T-helper 1 cell treated with Interleukin-12 subunit alpha and Interleukin-12 subunit beta and Interleukin-4 antibody, amounts not matched to agents 30 ng/mL and 1 ng/mL, for 36 hours (primary cell): ENCODE data around the gene CNPY2. TPM values are rescaled to one million over a fixed set of nuclear protein-coding genes. Genes with fewer than 3 reads are reported as not detected.
"Not testable (repeated sequence)": the region's sequence is repeated elsewhere in the genome, so short reads cannot be mapped to it uniquely, and the experiment has no call there.

Source experiments
- intact Hi-C: fragments of 100-400 bp; cut with micrococcal nuclease; formaldehyde crosslinking; loops from one replicate; pipeline ENCODE4 v1.15.1; 2024
- total RNA-seq: library from RNA; stranded (reverse); gene quantifications from 2 replicates; pipeline ENCODE4 v1.2.3, GENCODE V29; 2022

The CNPY2 gene
- total RNA-seq, 1 donor from 2014 or later = 153 TPM

DNA sequence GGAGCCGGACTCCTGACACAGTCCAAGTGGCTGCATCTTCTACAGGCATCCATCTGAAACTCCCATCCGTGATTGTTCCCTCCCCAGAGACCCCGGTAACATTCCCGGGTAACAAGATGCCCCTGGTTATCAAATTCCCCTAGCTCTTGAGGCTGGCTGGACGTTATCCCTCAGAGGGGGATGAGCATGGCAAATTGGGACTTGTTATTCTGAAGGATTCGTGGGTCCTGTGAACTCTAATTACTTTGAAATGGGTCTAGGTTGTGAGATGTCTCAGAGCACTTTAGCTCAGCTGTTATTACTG lies 18.7 kb upstream of the CNPY2 start:
- intact Hi-C loops = loop anchor here (1.0 kb wide), 5 partner anchors 18 to 144 kb away; partner anchors contain the start of genes CS and SPRYD4

GRCh38 chr12:56333679-56334489 lies 18.1 kb upstream of the CNPY2 start, which contains the start of gene PAN2:
PAN2 (minus strand) TSS chr12:56334000; CDS start chr12:56333094, 906 bp downstream.
- intact Hi-C loops = loop anchor here (1.0 kb wide), 11 partner anchors 18 to 411 kb away; partner anchors contain the start of genes CS, NABP2, SPRYD4 and STAT2

GRCh38 chr12:56333197-56333678 lies 17.4 kb upstream of the CNPY2 start:
- intact Hi-C loops = loop anchor here (1.0 kb wide), 6 partner anchors 27 to 412 kb away; partner anchors contain the start of genes NABP2, STAT2, TIMELESS and ZC3H10

DNA sequence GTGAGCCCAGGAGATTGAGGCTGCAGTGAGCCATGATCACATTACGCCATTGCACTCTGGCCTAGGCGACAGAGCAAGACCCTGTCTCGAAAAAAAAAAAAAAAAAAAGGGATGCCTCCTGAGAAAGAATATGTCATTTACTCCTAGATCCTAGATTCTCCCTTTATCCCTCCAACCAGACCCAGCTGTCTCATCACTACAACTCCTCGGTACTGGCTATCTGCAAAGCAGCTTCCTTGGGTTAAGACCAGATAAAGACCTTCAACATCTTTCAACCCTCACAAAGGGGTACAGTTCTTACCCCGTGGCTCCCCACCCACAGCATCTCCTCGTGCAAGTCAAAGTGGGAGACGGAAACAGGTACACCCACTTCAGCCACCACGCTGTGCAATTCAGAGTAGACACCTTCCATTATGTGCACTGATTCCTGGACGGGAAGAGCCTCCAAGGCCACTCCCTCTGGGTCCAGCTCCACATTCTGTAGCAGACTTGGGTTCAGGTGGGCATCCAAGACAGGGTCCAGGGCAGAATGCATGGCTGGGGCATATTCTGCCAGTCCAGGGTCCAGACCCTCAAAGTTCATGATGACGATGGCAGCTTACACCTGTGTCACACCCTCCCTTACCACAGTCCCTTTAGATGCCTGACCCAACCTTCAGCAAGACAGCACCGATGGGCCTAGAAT lies 16.9 kb upstream of the CNPY2 start:
- intact Hi-C loops = loop anchor here (1.0 kb wide), 6 partner anchors 28 to 413 kb away; partner anchors contain the start of genes NABP2, STAT2, TIMELESS and ZC3H10

DNA sequence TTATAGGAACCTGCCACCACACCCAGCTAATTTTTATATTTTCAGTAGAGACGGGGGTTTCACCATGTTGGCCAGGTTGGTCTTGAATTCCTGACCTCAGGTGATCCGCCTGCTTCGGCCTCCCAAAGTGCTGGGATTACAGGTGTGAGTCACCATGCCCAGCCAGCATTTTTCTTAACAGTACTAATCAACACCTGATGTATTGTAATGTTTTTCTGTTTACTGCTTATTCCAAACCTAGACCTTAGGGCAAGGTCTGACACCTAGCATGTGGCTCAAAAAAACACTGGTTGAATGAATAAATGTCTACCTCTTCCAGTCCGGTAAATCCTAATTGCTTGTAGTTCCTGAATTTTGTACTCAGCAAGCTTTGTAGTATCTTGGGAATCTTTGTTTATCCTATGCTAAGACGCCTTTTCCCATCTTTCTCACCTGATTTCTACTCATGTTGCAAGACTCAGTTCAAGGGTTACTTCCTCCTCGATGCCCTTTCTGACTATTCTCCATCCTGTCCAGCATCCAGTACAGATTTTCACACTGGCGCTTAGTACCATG lies 15.2 kb upstream of the CNPY2 start:
- intact Hi-C loops = no loop called here

GRCh38 chr12:56326533-56326932 lies 10.7 kb upstream of the CNPY2 start:
- intact Hi-C loops = no loop called here

DNA sequence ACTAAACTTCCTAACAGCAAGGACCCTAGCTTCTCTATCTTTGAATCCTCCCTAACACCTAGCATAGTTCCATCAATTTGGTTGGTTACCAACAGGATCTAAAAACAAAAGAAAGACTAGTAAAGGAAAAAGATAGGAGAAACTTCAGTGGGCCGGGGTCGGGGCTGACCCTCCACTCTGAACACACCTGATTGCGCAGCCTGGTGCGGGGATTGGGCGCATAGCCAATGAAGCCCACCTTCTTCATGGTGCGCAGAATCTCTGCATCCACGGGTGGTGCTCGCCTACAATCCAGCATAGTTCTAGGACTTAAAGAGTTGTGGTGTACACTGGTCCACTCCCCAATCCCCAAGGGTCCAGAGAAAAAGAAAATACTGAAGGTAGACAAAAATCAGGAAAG lies 10.3 kb upstream of the CNPY2 start:
- intact Hi-C loops = no loop called here

GRCh38 chr12:56324206-56324605 lies 8.4 kb upstream of the CNPY2 start:
- intact Hi-C loops = no loop called here

DNA sequence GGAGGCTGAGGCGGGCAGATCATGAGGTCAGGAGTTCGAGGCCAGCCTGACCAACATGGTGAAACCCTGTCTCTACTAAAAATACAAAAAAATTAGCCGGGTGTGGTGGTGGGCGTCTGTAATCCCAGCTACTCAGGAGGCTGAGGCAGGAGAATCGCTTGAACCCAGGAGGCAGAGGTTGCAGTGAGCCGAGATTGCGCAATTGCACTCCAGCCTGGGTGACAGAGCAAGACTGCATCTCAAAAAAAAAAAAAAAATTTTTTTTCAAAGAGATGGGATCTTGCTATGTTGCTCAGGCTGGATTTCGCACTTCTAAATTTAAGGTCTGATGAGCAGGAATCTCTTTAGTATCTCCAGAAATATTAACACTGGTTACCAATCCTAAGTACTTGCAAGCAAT lies 5.8 kb upstream of the CNPY2 start:
- intact Hi-C loops = not testable (repeated sequence)

GRCh38 chr12:56321027-56321426 lies 5.2 kb upstream of the CNPY2 start:
- intact Hi-C loops = no loop called here

GRCh38 chr12:56317675-56318074 lies 1.9 kb upstream of the CNPY2 start:
- intact Hi-C loops = loop anchor here (5.0 kb wide), 1 partner anchor 310 kb away; no protein-coding TSS in a partner anchor

- intact Hi-C loops = loop anchor here (5.0 kb wide), 1 partner anchor 312 kb away; no protein-coding TSS in a partner anchor
Observed at GRCh38 chr12:56315249-56315621, 553 bp downstream of the CNPY2 start.

DNA sequence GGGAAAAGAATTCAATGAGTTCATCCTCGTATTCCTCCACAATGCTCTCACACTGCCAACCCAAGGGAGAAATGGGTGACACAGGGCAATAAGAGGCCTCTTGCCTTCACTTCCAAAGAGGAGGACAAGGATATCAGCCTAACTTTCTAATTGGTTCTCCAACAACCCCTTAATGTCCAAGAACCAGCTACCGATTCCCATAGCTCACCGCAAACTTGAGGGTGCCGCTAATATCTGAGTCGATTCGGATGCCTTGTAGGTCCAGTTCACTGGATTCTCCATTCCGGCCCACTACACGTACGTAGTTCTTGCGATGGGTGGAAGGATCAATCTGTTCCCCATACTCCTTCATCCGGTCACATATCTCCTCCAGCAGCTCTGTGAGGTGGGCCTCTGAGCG lies 4.8 kb downstream of the CNPY2 start:
- intact Hi-C loops = no loop called here

- intact Hi-C loops = no loop called here
Observed at GRCh38 chr12:56308714-56309113, 7.1 kb downstream of the CNPY2 start.

DNA sequence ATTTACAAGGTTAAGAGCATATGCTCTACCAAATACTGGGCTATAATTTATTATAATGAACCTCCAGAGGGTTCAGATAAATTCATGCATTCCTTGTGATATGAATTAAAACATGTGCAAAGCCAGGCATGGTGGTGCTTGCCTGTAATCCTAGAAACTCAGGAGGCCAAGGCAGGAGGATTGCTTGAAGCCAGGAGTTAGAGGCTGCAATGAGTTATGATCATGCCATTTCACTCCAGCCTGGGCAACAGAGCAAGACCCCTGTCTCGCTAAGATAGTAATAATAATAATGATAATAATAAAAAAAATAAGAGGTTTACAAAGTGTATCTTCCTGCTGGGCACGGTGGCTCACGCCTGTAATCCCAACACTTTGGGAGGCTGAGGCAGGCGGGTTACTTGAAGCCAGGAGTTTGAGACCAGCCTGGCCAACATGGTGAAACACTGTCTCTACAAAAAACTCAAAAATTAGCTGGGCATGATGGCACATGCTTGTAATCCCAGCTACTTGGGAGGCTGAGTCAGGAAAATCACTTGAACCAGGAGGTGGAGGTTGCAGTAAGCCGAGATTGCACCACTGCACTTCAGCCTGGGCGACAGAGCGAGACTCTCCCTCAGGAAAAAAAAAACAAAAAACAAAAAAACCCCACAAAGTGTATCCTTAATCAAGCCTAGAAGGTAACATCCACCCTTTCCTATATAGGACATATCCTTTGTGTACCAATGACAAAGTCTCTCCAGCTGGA lies 8.4 kb downstream of the CNPY2 start:
- intact Hi-C loops = no loop called here

GRCh38 chr12:56304872-56305590 lies 10.8 kb downstream of the CNPY2 start:
- intact Hi-C loops = no loop called here

GRCh38 chr12:56304276-56304675 lies 11.5 kb downstream of the CNPY2 start:
- intact Hi-C loops = no loop called here

DNA sequence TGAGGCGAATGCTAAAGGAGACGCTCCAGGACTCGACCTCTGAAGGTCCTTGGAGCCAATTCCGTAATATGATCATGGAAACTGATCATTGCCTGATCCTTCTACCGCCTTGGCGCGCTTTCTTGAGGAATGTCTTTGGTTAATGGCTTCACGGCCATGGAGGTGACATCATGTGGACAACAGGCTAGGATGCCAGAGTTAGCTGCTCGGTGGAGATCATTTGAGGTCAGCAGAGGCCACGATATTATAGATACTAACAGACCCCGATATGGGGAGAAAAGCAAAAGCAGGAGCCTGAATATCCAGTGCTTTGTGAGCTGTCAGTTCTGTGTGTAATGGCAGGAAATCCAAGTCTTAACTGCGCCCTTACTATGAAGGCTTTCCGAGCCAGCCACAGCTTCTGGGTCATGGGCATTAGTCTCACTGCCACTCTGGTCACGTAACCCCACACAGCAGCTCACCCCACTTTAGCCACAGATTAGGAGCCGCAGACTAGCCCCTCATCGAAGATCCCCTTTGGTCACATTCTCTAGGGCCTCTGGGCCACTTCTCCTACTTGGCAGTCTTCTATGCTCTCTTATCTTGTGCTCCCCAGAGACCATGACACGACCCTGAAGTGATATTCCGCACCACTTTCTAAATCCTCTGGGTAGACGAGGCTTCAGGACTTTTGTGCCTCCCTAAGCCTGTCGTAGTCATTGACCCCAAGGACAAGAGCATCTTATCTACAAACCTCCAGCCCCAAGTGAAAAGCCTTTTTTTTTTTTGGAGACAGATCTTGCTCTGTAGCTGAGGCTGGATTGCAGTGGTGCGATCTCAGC lies 14.9 kb downstream of the CNPY2 start:
- intact Hi-C loops = loop anchor here (1.0 to 2.0 kb wide), 17 partner anchors 15 to 472 kb away; partner anchors contain the start of genes ANKRD52, COQ10A, DNAJC14 and IL23A
